GM12878 (cell line): Measurements from ENCODE around the gene SIM2.

Experiments
- MAX ChIP-seq: IDR thresholded peaks from 2 replicates; pipeline ENCODE4 v1.6.1; 2012; ENCODE audit warnings: low read depth, low read length, improper control_type of control experiment
- NBN ChIP-seq: fragments of 450-650 bp; IDR thresholded peaks from 2 replicates; pipeline ENCODE4 v1.6.1; 2016
- POLR2A ChIP-seq: IDR thresholded peaks from 2 replicates; pipeline ENCODE4 v1.6.1; 2011; ENCODE audit warnings: low read depth, mild to moderate bottlenecking, low read length
- POLR2AphosphoS5 ChIP-seq: IDR thresholded peaks from 2 replicates; pipeline ENCODE4 v1.6.1; 2011; ENCODE audit warnings: mild to moderate bottlenecking, low read length, inconsistent platforms
- RBBP5 ChIP-seq: fragments of 200-600 bp; sonication (generic); conservative IDR thresholded peaks from 2 replicates; pipeline ENCODE4 v1.6.1; 2016
- SIN3A ChIP-seq: IDR thresholded peaks from 2 replicates; pipeline ENCODE4 v1.6.1; 2012; ENCODE audit warnings: low read depth, low read length, improper control_type of control experiment
- ZBTB40 ChIP-seq: fragments of 450-650 bp; IDR thresholded peaks from 2 replicates; pipeline ENCODE4 v1.6.1; 2016; ENCODE audit warnings: mild to moderate bottlenecking, moderate library complexity, borderline replicate concordance
- TF ChIP-seq, protein P1 (sequence below): IDR thresholded peaks from 2 replicates; pipeline ENCODE4 v1.6.1; 2012; ENCODE audit warnings: low read depth, low read length, improper control_type of control experiment

GRCh38 chr21:36722370-36723368, 23.8 kb downstream of the SIM2 start:
- TF ChIP-seq NBN, result no peak
- TF ChIP-seq RBBP5, result no peak
- TF ChIP-seq MAX, result no peak
- TF ChIP-seq, protein P1, sequence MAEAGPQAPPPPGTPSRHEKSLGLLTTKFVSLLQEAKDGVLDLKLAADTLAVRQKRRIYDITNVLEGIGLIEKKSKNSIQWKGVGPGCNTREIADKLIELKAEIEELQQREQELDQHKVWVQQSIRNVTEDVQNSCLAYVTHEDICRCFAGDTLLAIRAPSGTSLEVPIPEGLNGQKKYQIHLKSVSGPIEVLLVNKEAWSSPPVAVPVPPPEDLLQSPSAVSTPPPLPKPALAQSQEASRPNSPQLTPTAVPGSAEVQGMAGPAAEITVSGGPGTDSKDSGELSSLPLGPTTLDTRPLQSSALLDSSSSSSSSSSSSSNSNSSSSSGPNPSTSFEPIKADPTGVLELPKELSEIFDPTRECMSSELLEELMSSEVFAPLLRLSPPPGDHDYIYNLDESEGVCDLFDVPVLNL, result no peak
- no peak for TF ChIP-seq ZBTB40
- no peak for TF ChIP-seq SIN3A
- no peak for TF ChIP-seq POLR2A
- TF ChIP-seq POLR2AphosphoS5, result no peak
